GM23248 (cell line): ENCODE measurements around the gene FLT1.

ENCODE experiments used
- EZH2 ChIP-seq: fragments of 200-600 bp; sonication (generic); IDR thresholded peaks from 2 replicates; pipeline ENCODE4 v1.6.1; 2018; ENCODE audit warnings: antibody characterized with exemption, mild to moderate bottlenecking; ENCODE audit not compliant: insufficient read depth, poor library complexity, severe bottlenecking
- EZH2phosphoT487 ChIP-seq: fragments of 200-600 bp; sonication (generic); IDR thresholded peaks from 2 replicates; pipeline ENCODE4 v1.6.1; 2018; ENCODE audit warnings: antibody characterized with exemption, moderate library complexity, mild to moderate bottlenecking, low read depth; ENCODE audit not compliant: insufficient read depth

DNA sequence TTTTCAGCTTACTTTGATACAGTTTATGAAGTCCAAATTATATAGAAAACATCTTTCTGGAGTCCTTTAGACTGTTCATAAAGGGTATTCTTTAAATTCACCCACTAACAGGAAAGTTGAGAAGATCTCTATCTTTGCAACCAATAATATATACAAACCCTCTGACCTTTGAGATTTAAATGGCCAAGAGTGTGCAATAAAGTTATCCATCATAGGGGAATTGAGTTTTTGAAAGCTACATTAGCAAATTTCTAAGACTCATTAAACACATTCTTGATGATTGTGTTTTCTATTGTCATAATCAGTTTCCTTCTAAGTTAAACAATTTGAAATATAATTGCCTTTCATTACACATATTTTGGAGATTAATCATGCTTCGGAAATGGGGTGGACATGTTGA lies 15.9 kb downstream of the FLT1 start:
- TF ChIP-seq EZH2 (no peak), EZH2phosphoT487 (no peak)
